Measurements from ENCODE around the gene GABRG3.

The GABRG3 gene

GRCh38 chr15:27429577-27429976 lies 458.6 kb downstream of the GABRG3 start:
- H3K27ac ChIP-seq = no peak overlapping the region
- H3K36me3 ChIP-seq (replicated peaks) = no peaks in the 10 kb centered on the region
- no peak for DNase-seq
- TF ChIP-seq CTCF (IDR thresholded peaks at IDR 0.05; ENCODE audit: low read depth, low read length, missing control alignments) = no peak
- in situ Hi-C loops (cut with HindIII; ENCODE audit: low pct_ligation_motif_present, low sequenced_read_pairs) = no loop called here
- no peak overlapping the region for H3K4me3 ChIP-seq (ENCODE audit: low read depth, low read length)
- no peaks in the 10 kb centered on the region for H3K27me3 ChIP-seq (replicated peaks)

GRCh38 chr15:27433604-27434003 lies 462.6 kb downstream of the GABRG3 start:
- no peak for TF ChIP-seq CTCF (IDR thresholded peaks at IDR 0.05; ENCODE audit: low read depth, low read length, missing control alignments)
- Histone ChIP-seq H3K27me3 (replicated peaks) (no peaks in the 10 kb centered on the region), H3K4me3 (ENCODE audit: low read depth, low read length) (no peak overlapping the region), H3K27ac (no peak overlapping the region), H3K36me3 (replicated peaks) (no peaks in the 10 kb centered on the region)
- in situ Hi-C loops (cut with HindIII; ENCODE audit: low pct_ligation_motif_present, low sequenced_read_pairs) = no loop called here
- no peak for DNase-seq

GRCh38 chr15:27438403-27439375 lies 467.7 kb downstream of the GABRG3 start:
- no peaks in the 10 kb centered on the region for H3K36me3 ChIP-seq (replicated peaks)
- no peak overlapping the region for H3K27ac ChIP-seq
- H3K27me3 ChIP-seq (replicated peaks) = no peaks in the 10 kb centered on the region
- no peak overlapping the region for H3K4me3 ChIP-seq (ENCODE audit: low read depth, low read length)
- in situ Hi-C loops (cut with HindIII; ENCODE audit: low pct_ligation_motif_present, low sequenced_read_pairs) = no loop called here
- TF ChIP-seq CTCF (IDR thresholded peaks at IDR 0.05; ENCODE audit: low read depth, low read length, missing control alignments) = no peak
- no peak for DNase-seq

GRCh38 chr15:27441120-27441519 lies 470.1 kb downstream of the GABRG3 start:
- no peak for DNase-seq
- in situ Hi-C loops (cut with HindIII; ENCODE audit: low pct_ligation_motif_present, low sequenced_read_pairs) = no loop called here
- no peak overlapping the region for H3K27ac ChIP-seq
- TF ChIP-seq CTCF (IDR thresholded peaks at IDR 0.05; ENCODE audit: low read depth, low read length, missing control alignments) = no peak
- H3K27me3 ChIP-seq (replicated peaks) = no peaks in the 10 kb centered on the region
- H3K4me3 ChIP-seq (ENCODE audit: low read depth, low read length) = no peak overlapping the region
- H3K36me3 ChIP-seq (replicated peaks) = no peaks in the 10 kb centered on the region

GRCh38 chr15:27448234-27448633 lies 477.3 kb downstream of the GABRG3 start:
- in situ Hi-C loops (cut with HindIII; ENCODE audit: low pct_ligation_motif_present, low sequenced_read_pairs) = no loop called here
- no peak for DNase-seq
- H3K27me3 ChIP-seq (replicated peaks) = no peaks in the 10 kb centered on the region
- no peaks in the 10 kb centered on the region for H3K36me3 ChIP-seq (replicated peaks)
- H3K4me3 ChIP-seq (ENCODE audit: low read depth, low read length) = no peak overlapping the region
- H3K27ac ChIP-seq = no peak overlapping the region
- no peak for TF ChIP-seq CTCF (IDR thresholded peaks at IDR 0.05; ENCODE audit: low read depth, low read length, missing control alignments)
